NCI-H1105 (cell line): ENCODE results near the gene MRC2.
"Not testable (repeated sequence)": the region's sequence is repeated elsewhere in the genome, so short reads cannot be mapped to it uniquely, and the experiment has no call there.

Experiments
- DNase-seq: peaks from one replicate; lab custom pipeline; 2025; lab: John Stamatoyannopoulos, UW

Gene MRC2, protein sequence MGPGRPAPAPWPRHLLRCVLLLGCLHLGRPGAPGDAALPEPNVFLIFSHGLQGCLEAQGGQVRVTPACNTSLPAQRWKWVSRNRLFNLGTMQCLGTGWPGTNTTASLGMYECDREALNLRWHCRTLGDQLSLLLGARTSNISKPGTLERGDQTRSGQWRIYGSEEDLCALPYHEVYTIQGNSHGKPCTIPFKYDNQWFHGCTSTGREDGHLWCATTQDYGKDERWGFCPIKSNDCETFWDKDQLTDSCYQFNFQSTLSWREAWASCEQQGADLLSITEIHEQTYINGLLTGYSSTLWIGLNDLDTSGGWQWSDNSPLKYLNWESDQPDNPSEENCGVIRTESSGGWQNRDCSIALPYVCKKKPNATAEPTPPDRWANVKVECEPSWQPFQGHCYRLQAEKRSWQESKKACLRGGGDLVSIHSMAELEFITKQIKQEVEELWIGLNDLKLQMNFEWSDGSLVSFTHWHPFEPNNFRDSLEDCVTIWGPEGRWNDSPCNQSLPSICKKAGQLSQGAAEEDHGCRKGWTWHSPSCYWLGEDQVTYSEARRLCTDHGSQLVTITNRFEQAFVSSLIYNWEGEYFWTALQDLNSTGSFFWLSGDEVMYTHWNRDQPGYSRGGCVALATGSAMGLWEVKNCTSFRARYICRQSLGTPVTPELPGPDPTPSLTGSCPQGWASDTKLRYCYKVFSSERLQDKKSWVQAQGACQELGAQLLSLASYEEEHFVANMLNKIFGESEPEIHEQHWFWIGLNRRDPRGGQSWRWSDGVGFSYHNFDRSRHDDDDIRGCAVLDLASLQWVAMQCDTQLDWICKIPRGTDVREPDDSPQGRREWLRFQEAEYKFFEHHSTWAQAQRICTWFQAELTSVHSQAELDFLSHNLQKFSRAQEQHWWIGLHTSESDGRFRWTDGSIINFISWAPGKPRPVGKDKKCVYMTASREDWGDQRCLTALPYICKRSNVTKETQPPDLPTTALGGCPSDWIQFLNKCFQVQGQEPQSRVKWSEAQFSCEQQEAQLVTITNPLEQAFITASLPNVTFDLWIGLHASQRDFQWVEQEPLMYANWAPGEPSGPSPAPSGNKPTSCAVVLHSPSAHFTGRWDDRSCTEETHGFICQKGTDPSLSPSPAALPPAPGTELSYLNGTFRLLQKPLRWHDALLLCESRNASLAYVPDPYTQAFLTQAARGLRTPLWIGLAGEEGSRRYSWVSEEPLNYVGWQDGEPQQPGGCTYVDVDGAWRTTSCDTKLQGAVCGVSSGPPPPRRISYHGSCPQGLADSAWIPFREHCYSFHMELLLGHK (N-terminal part only)

DNA sequence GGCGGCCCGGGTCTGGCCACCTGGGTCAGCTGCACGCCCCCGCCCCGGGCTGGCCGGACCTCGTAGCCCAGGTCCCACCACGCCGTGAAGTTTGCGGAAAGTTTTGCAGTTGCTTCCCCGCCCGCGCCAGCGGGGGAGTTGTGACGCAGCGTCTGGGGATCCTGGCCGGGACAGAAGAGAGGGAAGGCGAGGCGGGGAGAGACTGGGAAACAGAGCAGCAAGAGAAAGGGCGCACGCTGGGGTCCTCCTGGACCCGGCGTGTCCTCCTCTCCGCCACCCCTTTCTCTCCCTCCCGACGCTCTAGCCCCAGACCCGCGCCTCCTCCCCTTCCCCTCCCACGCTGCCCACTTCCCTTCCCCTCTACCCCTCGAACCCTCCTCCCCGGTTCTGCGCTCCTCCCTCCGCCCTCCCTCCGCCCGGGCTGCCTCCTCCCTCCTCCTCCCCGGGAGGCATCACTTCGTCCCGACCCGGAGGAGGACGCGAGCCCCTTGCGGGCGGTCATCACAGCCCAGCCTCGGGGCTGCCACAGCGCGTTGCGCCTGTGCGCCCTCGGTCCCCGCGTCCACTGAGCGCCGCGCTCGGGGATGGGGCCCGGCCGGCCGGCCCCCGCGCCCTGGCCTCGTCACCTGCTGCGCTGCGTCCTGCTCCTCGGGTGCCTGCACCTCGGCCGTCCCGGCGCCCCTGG is at the start of gene MRC2:
Gene MRC2, plus strand, starts transcription at position 452 of the 685 bp plus-strand sequence. Its CDS starts 133 bp downstream, at position 585.
- DNase-seq: no peak

DNA sequence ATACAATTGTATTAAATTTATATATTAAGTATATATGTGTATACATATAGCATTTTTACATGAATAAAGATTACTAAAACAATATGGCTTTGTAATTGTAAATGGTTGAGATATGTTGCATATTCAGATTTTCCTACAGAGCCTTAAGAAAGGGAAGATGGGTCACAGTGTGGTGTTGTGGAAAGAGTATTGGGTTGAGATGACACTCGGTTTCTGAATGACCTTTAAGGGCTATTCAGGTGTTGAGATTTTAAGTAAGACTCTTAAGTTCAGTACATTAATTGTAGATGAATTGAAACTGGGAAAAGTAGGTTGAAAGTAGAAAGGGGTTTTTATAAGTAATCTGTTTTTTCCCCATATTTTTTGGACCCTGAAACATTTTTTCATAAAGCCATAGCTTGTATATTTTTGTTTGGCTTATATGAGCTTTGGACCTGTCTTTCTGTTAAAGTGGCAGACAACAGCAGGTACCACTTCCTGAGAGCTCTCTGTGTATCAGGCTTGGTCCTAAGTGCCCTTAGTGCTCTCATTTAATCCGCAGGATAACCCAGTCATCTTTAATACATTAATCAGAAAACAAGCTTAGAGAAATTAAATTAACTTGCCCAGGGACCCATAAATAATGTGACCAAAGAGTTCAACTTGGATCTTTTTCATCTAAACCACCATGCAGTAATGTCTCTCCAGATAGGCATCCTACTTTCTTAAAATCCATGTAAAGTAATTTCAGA is 48.5 kb upstream of the MRC2 start:
- DNase-seq: no peak

DNA sequence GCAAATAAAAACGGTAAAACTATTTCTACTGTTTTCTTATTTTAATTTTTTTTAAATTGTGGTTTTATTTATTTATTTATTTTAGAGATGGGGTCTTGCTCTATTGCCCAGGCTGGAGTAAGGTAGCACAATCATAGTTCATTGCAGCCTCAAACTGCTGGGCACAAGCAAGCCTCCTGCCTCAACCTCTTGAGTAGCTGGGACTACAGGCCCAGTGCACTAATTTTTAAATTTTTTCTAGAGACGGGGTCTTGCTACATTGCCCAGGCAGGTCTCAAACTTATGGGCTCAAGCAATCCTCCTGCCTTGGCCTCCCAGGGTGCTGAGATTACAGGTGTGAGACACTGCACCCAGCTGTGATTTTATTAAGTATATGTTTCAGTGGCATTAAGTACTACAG is 46.5 kb upstream of the MRC2 start:
- no peak for DNase-seq

DNA sequence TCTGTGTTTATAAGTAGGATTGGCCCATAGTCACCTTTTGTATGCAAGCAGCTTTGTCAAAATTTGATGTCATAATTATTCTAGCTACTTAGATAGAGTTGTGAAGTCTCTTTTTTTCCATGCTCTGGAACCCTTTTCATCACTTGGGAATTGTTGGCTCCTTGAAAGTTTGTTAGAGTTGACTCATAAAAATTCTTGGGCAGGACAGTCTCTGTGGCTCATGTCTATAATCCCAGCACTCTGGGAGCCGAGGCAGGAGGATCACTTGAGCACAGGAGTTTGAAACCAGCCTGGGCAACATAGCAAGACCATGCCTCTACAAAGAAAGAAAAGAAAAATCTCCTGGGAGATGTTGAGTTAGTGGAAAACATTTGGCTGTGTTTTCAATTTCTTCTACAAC is 45.7 kb upstream of the MRC2 start:
- no peak for DNase-seq

DNA sequence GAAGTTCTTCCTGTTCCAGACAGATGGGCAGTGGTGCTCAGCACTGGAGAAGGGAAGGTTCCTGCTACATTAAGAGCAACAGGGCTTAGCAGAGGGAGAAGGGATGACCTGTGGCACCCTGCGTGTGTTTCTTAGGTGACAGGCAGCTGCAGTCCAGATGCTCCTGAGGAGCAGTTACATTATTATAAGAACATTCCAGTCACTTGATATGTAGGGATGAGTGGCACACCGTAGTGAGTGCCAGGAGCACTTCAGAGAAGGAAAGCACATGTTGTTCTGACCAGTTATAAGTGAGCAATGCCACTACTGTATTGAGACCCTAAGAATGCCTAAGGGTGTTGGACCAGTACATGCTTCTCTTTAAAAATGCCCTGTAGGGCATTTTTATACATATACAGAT is 39.9 kb upstream of the MRC2 start:
- DNase-seq: no peak

DNA sequence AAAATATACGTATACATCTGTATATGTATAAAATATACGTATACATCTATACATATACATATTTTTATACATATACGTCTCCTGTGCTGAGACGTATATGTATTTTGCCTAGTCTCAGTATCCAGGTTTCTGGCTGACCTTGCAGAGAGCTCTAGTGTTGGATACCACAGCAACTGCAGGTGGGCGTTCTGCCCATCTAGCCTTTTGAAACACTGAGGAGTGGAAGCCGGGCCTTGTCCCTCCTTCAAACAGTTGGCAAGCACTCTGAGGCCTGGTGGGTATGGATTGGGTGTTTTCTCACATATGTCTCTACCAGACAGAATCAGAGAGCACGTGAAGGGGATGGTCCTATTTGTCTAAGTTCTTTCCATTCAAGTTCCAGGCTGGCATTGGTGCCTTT is 39.4 kb upstream of the MRC2 start:
- no peak for DNase-seq

DNA sequence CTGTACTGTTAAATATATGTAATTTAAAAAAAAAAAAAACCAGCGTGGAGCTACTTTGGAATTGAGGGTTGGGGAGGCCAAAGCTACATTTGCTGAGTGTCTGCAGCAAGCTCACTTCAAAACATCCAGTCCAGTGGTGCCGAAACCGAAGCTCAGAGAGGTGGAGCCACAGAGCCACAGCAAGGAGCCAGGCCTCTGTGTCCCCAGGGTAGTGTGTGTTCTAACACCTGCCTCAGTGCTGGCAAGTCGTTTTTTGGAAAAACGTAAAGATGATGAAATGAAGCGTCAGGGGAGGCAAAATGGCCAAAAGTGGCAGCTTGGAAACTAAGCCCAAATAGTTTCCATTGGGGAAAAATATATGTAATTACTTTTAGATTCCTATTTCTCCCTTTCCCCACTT is 36.1 kb upstream of the MRC2 start:
- DNase-seq: no peak

DNA sequence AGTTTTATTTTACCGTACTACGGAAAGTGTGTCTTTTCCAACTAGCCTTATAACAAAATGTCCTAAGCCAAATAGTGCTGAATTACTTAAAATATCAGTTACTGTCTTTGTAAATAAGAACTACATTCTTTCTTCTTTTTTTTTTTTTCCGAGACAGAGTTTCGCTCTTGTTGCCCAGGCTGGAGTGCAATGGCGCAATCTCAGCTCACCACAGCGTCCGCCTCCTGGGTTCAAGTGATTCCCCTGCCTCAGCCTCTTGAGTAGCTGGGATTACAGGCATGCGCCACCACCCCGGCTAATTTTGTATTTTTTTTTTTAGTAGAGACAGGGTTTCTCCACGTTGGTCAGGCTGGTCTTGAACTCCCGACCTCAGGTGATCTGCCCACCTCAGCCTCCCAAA is 35.6 kb upstream of the MRC2 start:
- DNase-seq: not testable (repeated sequence)

DNA sequence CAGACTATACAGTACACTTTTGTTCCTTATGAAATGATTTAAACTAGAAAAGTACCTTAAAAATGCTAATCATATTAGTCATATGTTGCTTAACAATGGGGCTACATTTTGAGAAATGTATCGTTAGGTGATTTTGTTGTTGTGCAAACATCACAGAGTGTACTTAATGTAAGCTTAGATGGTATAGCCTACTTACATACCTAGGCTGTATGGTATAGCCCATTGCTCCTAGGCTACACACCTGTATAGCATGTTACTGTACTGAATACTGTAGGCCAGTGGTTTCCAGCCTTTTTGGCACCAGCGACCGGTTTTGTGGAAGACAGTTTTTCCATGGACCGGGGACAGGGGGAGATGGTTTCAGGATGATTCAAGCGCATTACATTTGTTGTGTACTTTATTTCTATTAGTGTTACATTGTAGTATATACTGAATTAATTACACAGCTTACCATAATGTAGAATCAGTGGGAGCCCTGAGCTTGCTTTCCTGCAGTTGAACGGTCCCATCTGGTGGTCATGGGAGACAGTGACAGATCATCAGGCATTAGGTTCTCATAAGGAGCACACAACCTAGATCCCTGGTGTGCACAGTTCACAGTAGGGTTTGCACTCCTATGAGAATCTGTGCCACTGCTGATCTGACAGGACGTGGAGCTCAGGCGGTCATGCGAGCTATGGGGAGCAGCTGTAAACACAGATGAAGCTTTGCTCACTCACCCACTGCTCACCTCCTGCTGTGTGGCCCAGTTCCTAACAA is 35.0 kb upstream of the MRC2 start:
- DNase-seq: no peak

DNA sequence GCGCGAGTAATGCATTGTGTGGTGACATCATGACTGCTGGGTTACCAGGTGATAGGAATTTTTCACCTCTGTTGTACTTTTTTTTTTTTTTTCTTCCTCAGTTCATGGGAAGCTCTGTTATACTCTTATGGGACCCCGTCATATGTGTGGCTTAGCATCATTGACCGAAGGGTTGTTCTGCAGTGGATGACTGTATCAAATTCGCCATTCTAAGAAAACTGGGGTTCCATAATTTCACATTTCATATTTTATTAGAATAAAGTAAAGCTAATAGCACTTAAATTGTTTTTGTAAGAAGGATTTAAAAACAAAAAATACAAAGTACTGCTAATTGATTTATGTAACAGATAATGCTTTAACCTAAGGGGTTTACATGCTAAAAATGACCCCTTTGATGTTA is 32.0 kb upstream of the MRC2 start:
- no peak for DNase-seq

DNA sequence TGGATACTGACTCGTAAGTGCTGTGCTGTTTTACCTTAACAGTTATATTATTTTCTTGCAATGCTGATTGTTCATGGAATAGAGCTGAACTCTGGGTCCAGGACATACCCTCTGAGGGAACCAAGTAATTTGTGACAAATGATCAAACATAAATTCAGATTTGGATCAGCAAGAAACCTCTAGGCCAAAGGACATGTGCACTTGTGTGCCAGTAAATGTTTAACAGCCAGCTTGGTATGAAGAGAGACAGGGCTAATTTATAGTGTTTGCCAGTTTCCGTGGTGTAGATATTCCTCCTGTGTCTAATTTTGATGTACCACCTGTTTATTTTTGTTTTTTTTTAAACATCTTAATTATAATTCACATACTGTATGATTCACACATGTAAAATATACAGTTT is 30.8 kb upstream of the MRC2 start:
- DNase-seq: no peak

DNA sequence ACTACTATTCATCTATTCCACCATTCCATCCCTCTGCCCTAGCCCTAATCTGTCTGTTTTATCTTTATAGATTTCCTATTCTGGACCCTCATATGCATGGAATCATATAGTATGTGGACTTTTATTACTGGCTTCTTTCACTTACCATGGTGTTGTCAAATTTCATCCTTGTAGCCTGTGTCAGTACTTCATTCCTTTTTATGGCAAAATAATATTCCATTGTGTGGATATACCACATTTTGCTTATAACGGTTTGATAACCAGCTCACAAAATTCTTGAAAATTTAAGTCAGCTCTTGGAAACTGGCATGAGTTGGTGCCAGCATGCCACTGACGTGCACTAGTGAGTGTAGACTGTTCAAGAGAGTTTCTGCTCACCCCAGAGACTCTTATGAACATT is 30.3 kb upstream of the MRC2 start:
- no peak for DNase-seq

DNA sequence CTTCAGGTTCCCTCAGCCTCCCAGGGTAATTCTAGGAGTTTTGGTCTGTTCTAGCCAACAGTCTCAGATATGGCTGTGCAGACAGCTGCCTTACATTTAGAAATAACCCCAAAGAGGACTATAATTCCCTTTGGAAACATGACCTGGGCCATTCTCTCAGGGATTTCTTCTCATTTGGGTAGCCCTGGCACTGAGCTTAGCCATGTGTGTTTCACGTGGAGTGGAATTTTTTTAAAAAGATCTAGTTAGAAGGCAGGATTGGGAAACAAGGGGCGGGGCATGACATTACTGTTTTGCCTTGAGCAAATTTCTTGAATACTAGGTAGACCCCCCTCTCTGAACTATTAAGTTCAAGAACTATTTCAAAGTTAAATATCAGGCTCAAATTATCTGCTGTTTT is 29.6 kb upstream of the MRC2 start:
- no peak for DNase-seq

DNA sequence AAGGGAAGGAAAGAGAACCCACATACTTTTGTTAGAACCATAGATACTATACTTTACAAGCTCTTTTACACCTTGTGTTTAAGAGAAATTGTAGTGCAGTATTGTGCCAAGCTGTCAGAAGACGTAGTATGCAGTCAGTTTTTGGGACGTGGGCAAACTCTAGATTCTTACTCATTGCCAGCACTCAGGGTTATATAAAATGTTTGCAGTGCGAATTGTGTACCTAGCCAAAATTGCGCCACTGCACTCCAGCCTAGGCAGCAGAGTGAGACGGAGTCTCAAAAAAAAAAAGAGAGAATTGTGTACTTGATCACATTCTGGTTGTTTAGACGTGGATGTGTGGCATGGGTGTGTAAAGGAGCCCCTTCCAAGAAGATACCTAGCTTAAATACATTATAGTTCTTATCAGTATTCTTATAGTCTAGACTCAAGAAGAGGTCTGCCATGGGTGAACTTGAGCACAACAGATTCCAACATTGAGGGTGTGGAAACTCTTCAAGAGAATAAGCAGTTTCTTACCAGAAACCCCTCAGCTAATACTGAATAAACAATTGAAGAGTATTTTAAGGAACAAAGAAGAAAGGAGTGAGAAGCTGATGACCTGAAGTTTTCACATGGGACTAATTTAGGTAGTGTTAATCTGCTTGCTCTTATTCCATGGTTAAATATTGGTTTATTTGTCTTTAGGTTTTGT is 27.4 kb upstream of the MRC2 start:
- DNase-seq: no peak

DNA sequence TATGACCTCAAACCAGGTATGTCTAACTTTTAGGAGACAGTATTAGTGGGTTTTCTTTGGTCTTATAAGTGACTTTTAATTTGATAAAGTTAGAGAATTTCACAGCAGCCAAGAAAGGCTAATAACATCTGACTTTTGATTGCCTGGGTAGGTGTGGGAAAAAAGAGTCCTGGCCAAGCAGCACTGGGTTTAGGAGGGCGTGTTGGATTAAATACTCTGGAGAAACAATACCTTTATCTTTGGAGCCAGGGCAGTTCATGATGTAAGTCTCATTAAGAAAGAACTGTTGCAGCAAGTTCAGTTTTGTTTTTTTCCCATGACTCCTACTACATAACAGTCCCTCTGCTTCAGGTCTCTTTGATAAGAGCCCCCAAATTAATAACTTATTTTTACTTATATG is 26.7 kb upstream of the MRC2 start:
- no peak for DNase-seq

DNA sequence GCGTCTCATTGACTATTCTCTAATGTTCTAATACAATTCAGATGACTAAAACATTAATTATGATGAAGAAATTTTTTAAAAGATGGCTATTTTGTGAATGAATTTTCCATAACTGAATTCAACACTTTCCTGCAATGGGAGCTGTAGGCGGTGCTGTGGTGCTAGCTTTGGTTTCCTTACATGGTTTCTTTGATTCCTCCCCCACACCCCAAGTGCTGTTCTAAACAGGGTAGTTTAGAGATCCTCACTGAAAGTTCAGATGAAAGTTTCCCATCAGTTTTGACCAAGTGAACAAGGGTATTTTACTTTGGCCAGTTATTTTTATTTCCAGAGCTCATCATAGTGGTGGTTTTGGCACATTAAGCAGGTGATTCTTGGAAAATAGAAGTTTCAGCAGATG is 26.0 kb upstream of the MRC2 start:
- no peak for DNase-seq

DNA sequence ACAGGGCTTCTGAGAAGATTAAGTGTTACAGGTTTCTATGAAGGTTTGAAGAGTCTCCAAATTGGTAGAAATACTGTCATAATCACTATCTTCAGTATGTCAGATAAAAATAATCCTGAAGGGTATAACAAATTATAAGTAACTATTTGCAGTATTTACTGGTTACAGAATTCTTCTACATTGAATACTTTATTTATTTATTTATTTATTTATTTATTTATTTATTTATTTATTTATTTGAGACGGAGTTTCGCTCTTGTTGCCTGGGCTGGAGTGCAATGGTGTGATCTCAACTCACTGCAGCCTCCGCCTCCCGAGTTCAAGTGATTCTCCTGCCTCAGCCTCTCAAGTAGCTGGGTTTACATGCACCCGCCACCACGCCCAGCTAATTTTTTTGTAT is 23.7 kb upstream of the MRC2 start:
- DNase-seq: not testable (repeated sequence)

DNA sequence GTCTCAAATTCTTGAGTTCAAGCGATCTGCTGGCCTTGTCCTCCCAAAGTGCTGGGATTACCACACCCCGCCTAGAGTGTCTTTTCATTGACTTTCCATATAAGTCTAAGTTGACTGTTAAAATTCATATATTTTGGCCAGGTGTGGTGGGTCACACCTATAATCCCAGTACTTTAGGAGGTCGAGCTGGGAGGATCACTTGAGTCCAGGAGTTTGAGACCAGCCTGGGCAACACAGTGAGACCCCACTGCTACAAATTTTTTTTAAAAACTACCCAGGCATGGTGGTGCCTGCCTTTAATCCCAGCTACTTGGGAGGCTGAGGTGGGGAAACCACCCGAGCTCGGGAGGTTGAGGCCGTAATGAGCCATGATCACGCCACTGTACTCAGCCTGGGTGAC is 21.9 kb upstream of the MRC2 start:
- DNase-seq: no peak

DNA sequence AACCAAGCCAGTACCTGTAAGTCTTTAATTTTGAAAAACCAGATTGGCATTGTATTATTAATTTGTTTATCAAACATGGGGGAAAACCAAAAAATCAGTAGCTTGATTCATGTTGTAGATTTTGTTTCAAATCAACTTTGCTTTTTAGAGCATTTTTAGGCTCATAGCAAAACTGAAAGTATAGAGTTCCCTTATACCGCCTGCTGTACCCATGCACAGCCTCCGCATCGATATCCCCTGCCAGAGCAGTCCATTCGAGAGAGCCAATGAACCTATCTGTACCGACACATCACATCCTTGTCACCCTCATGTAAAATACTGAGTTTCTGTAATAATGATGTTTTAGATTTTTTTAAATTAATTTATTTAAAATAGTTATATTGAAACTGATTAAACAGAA is 16.2 kb upstream of the MRC2 start:
- no peak for DNase-seq

DNA sequence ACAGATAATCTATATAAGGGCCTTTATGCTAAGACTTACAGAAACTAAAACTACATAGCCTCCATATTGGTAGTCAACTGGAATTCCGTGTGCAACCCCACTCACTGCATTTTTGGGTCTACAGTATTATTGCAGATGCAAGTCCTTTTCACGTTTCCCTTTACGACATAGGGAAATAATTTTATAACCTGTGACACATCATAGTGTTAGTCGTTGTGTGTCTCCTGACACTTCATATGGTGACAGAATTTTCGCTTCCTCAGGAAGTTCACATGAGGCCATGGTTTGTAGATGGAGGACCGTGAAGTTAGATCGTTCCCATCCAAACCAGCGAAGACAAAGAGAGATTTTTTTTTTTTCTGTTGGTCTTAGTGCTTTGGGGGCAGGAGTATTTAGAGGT is 15.7 kb upstream of the MRC2 start:
- DNase-seq: no peak
